Measurements from ENCODE around the gene CUBN. TPM values are rescaled to one million over a fixed set of nuclear protein-coding genes. Genes with fewer than 3 reads are reported as not detected.

CUBN gene
- total RNA-seq, 2 experiments from 2014 or later, result 7.9 to 9.2 TPM

- DNase-seq (no peak), ATAC-seq (ENCODE audit: poor library complexity) (no peak)
- Histone ChIP-seq H3K9me3 (ENCODE audit: control insufficient read depth in 1 of 2, insufficient read depth in 1 of 2, low read length in 2 of 2) (peaks cover 0 to 4% of the 10 kb centered on the region in 2 experiments), H3K27ac (ENCODE audit: low read depth in 1 of 2, low read length in 2 of 2) (no peak overlapping the region), H3K27me3 (ENCODE audit: control insufficient read depth in 1 of 2, insufficient read depth in 2 of 2, low read length in 2 of 2) (no peaks in the 10 kb centered on the region), H3K4me3 (ENCODE audit: low read length) (no peak overlapping the region), H3K4me1 (ENCODE audit: insufficient read depth, low read length) (peaks cover 4% of the 10 kb centered on the region), H3K36me3 (ENCODE audit: insufficient read depth, low read length) (no peaks in the 10 kb centered on the region)
- Mint-ChIP-seq H3K36me3 (ENCODE audit: low read depth) (no peaks in the 10 kb centered on the region), H3K27ac (no peak overlapping the region), H3K4me3 (no peak overlapping the region), H3K9me3 (no peaks in the 10 kb centered on the region), H3K27me3 (no peaks in the 10 kb centered on the region), H3K4me1 (ENCODE audit: low read depth) (peaks cover 10% of the 10 kb centered on the region)
- intact Hi-C loops (cut with DNase I, micrococcal nuclease), result no loop called here
- ChIA-PET POLR2A (no interaction called here), CTCF (no interaction called here)
- TF ChIP-seq, protein P1, sequence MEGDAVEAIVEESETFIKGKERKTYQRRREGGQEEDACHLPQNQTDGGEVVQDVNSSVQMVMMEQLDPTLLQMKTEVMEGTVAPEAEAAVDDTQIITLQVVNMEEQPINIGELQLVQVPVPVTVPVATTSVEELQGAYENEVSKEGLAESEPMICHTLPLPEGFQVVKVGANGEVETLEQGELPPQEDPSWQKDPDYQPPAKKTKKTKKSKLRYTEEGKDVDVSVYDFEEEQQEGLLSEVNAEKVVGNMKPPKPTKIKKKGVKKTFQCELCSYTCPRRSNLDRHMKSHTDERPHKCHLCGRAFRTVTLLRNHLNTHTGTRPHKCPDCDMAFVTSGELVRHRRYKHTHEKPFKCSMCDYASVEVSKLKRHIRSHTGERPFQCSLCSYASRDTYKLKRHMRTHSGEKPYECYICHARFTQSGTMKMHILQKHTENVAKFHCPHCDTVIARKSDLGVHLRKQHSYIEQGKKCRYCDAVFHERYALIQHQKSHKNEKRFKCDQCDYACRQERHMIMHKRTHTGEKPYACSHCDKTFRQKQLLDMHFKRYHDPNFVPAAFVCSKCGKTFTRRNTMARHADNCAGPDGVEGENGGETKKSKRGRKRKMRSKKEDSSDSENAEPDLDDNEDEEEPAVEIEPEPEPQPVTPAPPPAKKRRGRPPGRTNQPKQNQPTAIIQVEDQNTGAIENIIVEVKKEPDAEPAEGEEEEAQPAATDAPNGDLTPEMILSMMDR (IDR thresholded peaks at IDR 0.05), result no peak
Observed at GRCh38 chr10:16991011-16991410, 138.6 kb downstream of the CUBN start.

- ATAC-seq (ENCODE audit: poor library complexity) (no peak), DNase-seq (no peak)
- Mint-ChIP-seq H3K9me3 (no peaks in the 10 kb centered on the region), H3K36me3 (ENCODE audit: low read depth) (no peaks in the 10 kb centered on the region), H3K4me1 (ENCODE audit: low read depth) (no peaks in the 10 kb centered on the region), H3K4me3 (no peak overlapping the region), H3K27ac (no peak overlapping the region), H3K27me3 (no peaks in the 10 kb centered on the region)
- ChIA-PET POLR2A (no interaction called here), CTCF (interaction anchor here (1.6 kb wide), 1 partner anchor 9 kb away, joined by 4 read pairs; no protein-coding TSS in a partner anchor)
- H3K27me3 ChIP-seq (ENCODE audit: control insufficient read depth in 1 of 2, insufficient read depth in 2 of 2, low read length in 2 of 2), result no peaks in the 10 kb centered on the region
- intact Hi-C loops (cut with DNase I, micrococcal nuclease), result no loop called here
- no peaks in the 10 kb centered on the region for H3K36me3 ChIP-seq (ENCODE audit: insufficient read depth, low read length)
- TF ChIP-seq, protein P1 (IDR thresholded peaks at IDR 0.05), result no peak
- no peak overlapping the region for H3K27ac ChIP-seq (ENCODE audit: low read depth in 1 of 2, low read length in 2 of 2)
- no peaks in the 10 kb centered on the region for H3K4me1 ChIP-seq (ENCODE audit: insufficient read depth, low read length)
- no peak overlapping the region for H3K4me3 ChIP-seq (ENCODE audit: low read length)
- H3K9me3 ChIP-seq (ENCODE audit: control insufficient read depth in 1 of 2, insufficient read depth in 1 of 2, low read length in 2 of 2), result peaks cover 0 to 4% of the 10 kb centered on the region in 2 experiments
Observed at GRCh38 chr10:16989826-16990293, 139.8 kb downstream of the CUBN start.

- intact Hi-C loops (cut with DNase I, micrococcal nuclease), result no loop called here
- ATAC-seq (ENCODE audit: poor library complexity), result no peak
- CTCF ChIA-PET, result interaction anchor here (1.0 to 1.6 kb wide), 2 partner anchors 10 to 20 kb away, joined by 3 to 4 read pairs; no protein-coding TSS in a partner anchor
Observed at GRCh38 chr10:16988900-16989299, 140.7 kb downstream of the CUBN start.

More at GRCh38 chr10:16988900-16989299, 140.7 kb downstream of the CUBN start:
- Histone ChIP-seq H3K4me1 (ENCODE audit: insufficient read depth, low read length) (no peaks in the 10 kb centered on the region), H3K4me3 (ENCODE audit: low read length) (no peak overlapping the region), H3K9me3 (ENCODE audit: control insufficient read depth in 1 of 2, insufficient read depth in 1 of 2, low read length in 2 of 2) (peaks cover 0 to 4% of the 10 kb centered on the region in 2 experiments), H3K27me3 (ENCODE audit: control insufficient read depth in 1 of 2, insufficient read depth in 2 of 2, low read length in 2 of 2) (no peaks in the 10 kb centered on the region), H3K27ac (ENCODE audit: low read depth in 1 of 2, low read length in 2 of 2) (no peak overlapping the region), H3K36me3 (ENCODE audit: insufficient read depth, low read length) (no peaks in the 10 kb centered on the region)
- Mint-ChIP-seq H3K4me3 (no peak overlapping the region), H3K27me3 (no peaks in the 10 kb centered on the region), H3K4me1 (ENCODE audit: low read depth) (no peaks in the 10 kb centered on the region), H3K9me3 (no peaks in the 10 kb centered on the region), H3K36me3 (ENCODE audit: low read depth) (no peaks in the 10 kb centered on the region), H3K27ac (no peak overlapping the region)
- DNase-seq, result no peak
- POLR2A ChIA-PET, result no interaction called here
- TF ChIP-seq, protein P1 (IDR thresholded peaks at IDR 0.05), result no peak

All from CD4-positive, alpha-beta T cell (primary cell).